ENCODE measurements around the gene UNC5CL. TPM values are rescaled to one million over a fixed set of nuclear protein-coding genes. Genes with fewer than 3 reads are reported as not detected.

Gene UNC5CL
- total RNA-seq, 1 donor = under 0.01 TPM

DNA sequence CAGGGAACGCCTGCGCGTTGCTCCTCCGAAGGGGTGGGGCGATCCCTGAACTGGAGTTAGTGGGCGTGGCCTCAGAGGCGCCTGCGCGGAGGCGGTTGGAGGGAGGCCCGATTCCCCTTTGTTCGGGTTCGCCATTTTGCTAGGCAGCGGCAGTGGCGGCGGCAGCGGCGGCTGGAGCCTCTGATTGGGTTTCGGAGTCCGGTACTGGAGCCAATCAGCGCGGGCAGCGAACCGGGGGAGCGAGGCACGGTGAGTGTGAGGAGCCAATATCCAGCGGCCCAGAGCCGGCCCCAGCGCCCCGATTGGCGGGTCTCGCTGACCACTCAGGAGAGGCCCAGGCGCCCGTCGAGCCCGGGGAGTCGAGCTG, 33.8 kb upstream of the UNC5CL start, which contains the start of gene NFYA:
TSS of gene NFYA (plus strand) at position 139 of the 367 bp plus-strand sequence. CDS start 6,116 bp downstream, outside the sequence.
- TF ChIP-seq, protein P1, sequence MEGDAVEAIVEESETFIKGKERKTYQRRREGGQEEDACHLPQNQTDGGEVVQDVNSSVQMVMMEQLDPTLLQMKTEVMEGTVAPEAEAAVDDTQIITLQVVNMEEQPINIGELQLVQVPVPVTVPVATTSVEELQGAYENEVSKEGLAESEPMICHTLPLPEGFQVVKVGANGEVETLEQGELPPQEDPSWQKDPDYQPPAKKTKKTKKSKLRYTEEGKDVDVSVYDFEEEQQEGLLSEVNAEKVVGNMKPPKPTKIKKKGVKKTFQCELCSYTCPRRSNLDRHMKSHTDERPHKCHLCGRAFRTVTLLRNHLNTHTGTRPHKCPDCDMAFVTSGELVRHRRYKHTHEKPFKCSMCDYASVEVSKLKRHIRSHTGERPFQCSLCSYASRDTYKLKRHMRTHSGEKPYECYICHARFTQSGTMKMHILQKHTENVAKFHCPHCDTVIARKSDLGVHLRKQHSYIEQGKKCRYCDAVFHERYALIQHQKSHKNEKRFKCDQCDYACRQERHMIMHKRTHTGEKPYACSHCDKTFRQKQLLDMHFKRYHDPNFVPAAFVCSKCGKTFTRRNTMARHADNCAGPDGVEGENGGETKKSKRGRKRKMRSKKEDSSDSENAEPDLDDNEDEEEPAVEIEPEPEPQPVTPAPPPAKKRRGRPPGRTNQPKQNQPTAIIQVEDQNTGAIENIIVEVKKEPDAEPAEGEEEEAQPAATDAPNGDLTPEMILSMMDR (IDR thresholded peaks at IDR 0.05; ENCODE audit: insufficient read depth, low read depth, low read length) = no peak
- peak within 1 kb of the TSS; percentile 88 for H3K4me3 ChIP-seq (ENCODE audit: low read depth, low read length)
- DNase-seq (ENCODE audit: low read depth) = peak; percentile 100

DNA sequence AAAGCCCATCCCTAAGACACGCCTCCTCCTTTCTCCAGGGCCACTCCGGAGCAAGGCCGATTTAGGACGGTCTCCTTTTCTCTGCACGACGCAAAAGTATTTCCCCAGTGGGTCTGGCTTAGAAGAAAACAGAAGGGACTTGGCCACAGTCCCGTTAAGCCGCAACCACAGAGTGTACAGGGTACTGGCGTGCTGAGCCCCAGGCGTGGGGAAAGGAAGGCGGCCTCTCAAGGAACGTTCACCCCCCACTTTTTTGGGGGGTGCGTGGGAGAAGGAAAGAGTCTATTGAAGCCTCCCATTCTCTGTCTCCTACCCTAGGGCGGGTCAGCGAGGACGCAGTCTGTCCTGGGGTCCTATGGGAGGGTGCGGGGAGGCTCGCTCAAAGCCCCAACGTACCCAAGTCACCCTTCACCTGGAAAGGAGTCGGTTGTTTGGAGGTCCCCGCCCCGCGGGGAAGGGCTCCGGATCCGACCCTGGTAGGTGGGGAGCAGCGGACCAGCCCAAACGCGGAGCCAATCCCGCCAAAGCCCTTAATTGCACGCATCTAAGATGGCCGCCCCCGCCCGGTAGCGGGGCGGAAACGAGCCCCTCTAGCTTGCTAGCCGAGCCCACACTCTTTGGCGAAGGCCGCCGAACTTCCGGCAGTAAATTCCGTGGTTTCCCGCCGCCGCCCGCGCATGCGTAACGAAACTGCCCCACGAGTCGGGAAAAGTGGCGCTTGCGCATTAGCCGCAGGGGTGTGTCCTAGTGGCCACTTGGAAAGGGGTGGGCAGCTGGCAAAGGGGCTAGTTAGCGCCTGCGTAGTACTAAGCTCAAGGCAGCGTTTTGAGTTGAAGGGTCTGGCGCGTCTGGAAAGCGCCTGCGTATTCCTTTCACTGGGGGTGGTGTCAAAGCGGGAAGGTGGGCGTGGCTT, 33.2 kb upstream of the UNC5CL start, which contains the start of gene OARD1:
TSS of gene OARD1 (minus strand) at position 434 of the 913 bp plus-strand sequence. CDS start 722 bp downstream, outside the sequence.
- peak; percentile 85 for DNase-seq (ENCODE audit: low read depth)
- peak within 1 kb of the TSS; percentile 88 for H3K4me3 ChIP-seq (ENCODE audit: low read depth, low read length)
- TF ChIP-seq, protein P1 (IDR thresholded peaks at IDR 0.05; ENCODE audit: insufficient read depth, low read depth, low read length) = no peak

DNA sequence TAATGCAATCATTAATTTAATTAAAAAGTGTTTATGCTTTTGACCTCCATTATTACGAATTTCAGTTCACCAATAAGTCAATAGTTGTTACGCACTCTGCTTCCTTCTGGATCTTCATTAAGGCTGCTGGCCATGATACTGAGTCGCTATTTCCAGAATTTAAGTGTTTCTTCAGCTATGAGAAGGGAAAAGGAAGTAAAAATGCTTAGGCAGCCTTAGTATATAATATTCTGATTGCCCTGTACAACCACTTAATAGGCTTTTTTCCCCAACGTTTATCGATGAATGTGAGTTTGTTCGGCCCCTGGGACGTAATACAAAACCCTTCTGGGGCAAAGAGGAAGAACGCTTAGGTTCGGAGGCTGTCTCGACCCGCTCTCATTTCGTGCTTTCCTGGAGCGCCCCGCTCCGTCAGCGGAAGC, 32.5 kb upstream of the UNC5CL start:
- TF ChIP-seq, protein P1 (IDR thresholded peaks at IDR 0.05; ENCODE audit: insufficient read depth, low read depth, low read length) = peak; percentile 7
- DNase-seq (ENCODE audit: low read depth) = no peak
- peak overlapping the region; percentile 88 for H3K4me3 ChIP-seq (ENCODE audit: low read depth, low read length)

DNA sequence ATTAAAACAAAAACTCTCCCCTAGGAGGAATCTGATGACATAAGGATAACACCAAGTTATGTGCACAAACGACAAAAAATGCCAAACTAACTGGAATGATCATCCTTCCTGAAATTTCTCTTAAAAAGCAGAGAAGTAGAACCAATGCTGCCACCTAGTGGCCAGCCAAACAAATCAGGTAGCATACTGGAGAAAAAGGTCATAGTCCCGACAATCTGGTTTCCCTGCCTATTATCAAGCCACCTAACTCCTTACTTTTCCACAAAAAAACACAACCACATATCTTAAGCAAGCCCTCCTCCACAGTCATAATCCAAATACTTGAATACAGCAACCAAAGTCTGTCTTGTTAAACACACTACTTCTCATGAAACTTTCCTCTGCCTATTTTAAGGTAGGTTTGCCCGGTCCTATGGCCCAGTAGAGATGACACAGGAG, 27.9 kb upstream of the UNC5CL start:
- no peak overlapping the region for H3K4me3 ChIP-seq (ENCODE audit: low read depth, low read length)
- TF ChIP-seq, protein P1 (IDR thresholded peaks at IDR 0.05; ENCODE audit: insufficient read depth, low read depth, low read length) = peak; percentile 83
- DNase-seq (ENCODE audit: low read depth) = peak; percentile 87

DNA sequence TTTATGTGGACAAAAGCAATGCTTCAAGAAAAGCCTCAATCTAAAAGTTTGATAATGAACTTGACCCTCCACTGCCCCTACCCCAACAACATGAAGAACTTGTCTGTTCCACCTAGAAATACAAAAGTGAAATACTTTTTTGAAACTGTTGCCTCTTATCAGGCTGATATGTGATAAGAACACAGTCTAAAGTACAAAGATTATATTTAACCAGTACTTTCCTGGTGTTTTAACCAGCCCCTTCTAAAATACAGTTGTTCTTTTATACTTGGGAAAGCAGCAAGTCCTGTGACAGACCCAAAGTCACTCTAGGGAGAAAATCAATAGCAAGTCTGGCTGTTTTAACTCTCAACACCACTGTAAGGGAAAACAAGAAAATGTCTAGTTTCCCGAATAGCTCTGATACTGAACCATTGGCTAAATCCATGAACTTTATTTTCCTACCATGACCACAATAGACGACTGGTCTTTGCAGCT, 26.6 kb upstream of the UNC5CL start:
- DNase-seq (ENCODE audit: low read depth) = no peak
- TF ChIP-seq, protein P1 (IDR thresholded peaks at IDR 0.05; ENCODE audit: insufficient read depth, low read depth, low read length) = no peak
- no peak overlapping the region for H3K4me3 ChIP-seq (ENCODE audit: low read depth, low read length)

DNA sequence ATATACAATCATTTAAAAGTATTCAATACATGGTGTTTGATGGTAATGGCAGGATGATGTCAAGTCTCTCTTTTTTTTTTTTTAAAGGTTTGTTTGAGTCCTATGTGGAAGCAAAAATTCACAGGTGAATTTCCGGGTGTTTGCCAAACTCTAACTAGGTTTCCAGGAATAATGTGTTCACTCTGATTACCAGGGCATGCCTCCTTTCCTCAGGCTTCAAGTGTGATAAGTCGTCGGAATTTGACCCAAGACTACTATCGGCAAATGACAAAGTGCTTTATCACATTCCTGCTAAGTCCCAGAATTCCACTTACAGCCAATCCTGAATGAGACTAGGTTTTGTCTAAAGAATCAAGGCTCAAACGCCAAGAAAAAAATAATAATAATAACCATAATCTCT, 25.8 kb upstream of the UNC5CL start:
- DNase-seq (ENCODE audit: low read depth) = no peak
- no peak overlapping the region for H3K4me3 ChIP-seq (ENCODE audit: low read depth, low read length)
- TF ChIP-seq, protein P1 (IDR thresholded peaks at IDR 0.05; ENCODE audit: insufficient read depth, low read depth, low read length) = no peak

Measured in fibroblast of villous mesenchyme (primary cell).